HepG2 (cell line): Measurements from ENCODE around the gene PEX11G. TPM values are rescaled to one million over a fixed set of nuclear protein-coding genes. Genes with fewer than 3 reads are reported as not detected.
A peak's percentile ranks its signal among the peaks of the same experiment; 100 is the strongest.

Source experiments
- AGO1 ChIP-seq: fragments of 200-400 bp; formaldehyde crosslinking; IDR thresholded peaks from 2 replicates; pipeline ENCODE4 v1.6.1; 2017; ENCODE audit warnings: mild to moderate bottlenecking, low read depth, low read length, moderate library complexity; ENCODE audit not compliant: poor library complexity, severe bottlenecking
- BCL6 ChIP-seq: IDR thresholded peaks from 2 replicates; pipeline ENCODE4 v1.6.1; 2016; ENCODE audit warnings: missing genetic modification reagents, missing compliant biosample characterization
- HNRNPLL ChIP-seq: fragments of 200-400 bp; formaldehyde crosslinking; IDR thresholded peaks from 2 replicates; pipeline ENCODE4 v1.6.1; 2017; ENCODE audit warnings: mild to moderate bottlenecking, low read depth, low read length; ENCODE audit not compliant: poor library complexity, severe bottlenecking
- HOXA3 ChIP-seq: sonication (generic); formaldehyde crosslinking; IDR thresholded peaks from 2 replicates; pipeline ENCODE4 v1.5.0; 2020; ENCODE audit warnings: missing genetic modification reagents
- KLF16 ChIP-seq, 2 experiments: sonication (generic) in 1 of 2; formaldehyde crosslinking in 1 of 2; IDR thresholded peaks; 2 replicates each; pipeline versions ENCODE4 v1.6.1 to v1.8.0; 2016 to 2023; ENCODE audit warnings: missing genetic modification reagents in 2 of 2, missing compliant biosample characterization in 1 of 2
- MAFG ChIP-seq: sonication (generic); formaldehyde crosslinking; IDR thresholded peaks from 2 replicates; pipeline ENCODE4 v1.5.1; 2020; ENCODE audit warnings: mild to moderate bottlenecking, missing genetic modification reagents
- MXD3 ChIP-seq: IDR thresholded peaks from 2 replicates; pipeline ENCODE4 v1.6.1; 2016; ENCODE audit warnings: mild to moderate bottlenecking, missing biosample characterization, missing genetic modification reagents
- NKX3-1 ChIP-seq: sonication (generic); formaldehyde crosslinking; IDR thresholded peaks from 2 replicates; pipeline ENCODE4 v1.5.0; 2020; ENCODE audit warnings: missing genetic modification reagents
- PHB2 ChIP-seq: fragments of 450-650 bp; IDR thresholded peaks from 2 replicates; pipeline ENCODE4 v1.6.1; 2018; ENCODE audit not compliant: partially characterized antibody
- PRDM15 ChIP-seq: sonication (generic); formaldehyde crosslinking; IDR thresholded peaks from 2 replicates; pipeline ENCODE4 v1.4.0; 2020; ENCODE audit warnings: missing genetic modification reagents
- SETDB1 ChIP-seq: sonication (generic); formaldehyde crosslinking; IDR thresholded peaks from 2 replicates; pipeline ENCODE4 v1.5.1; 2020; ENCODE audit warnings: missing genetic modification reagents, mild to moderate bottlenecking, borderline replicate concordance
- SRY ChIP-seq: sonication (generic); formaldehyde crosslinking; IDR thresholded peaks from 2 replicates; pipeline ENCODE4 v1.8.0; 2022; ENCODE audit warnings: mild to moderate bottlenecking, missing genetic modification reagents
- ZBTB3 ChIP-seq: sonication (generic); formaldehyde crosslinking; IDR thresholded peaks from 2 replicates; pipeline ENCODE4 v1.4.0; 2020; ENCODE audit warnings: low read depth, mild to moderate bottlenecking, moderate library complexity, missing genetic modification reagents, borderline replicate concordance
- ZMAT5 ChIP-seq: sonication (generic); formaldehyde crosslinking; IDR thresholded peaks from 2 replicates; pipeline ENCODE4 v1.5.0; 2020; ENCODE audit warnings: mild to moderate bottlenecking, low read depth, missing genetic modification reagents, borderline replicate concordance
- ZNF124 ChIP-seq: sonication (generic); formaldehyde crosslinking; IDR thresholded peaks from 2 replicates; pipeline ENCODE4 v1.4.0; 2020; ENCODE audit warnings: missing genetic modification reagents
- ZNF232 ChIP-seq: sonication (generic); formaldehyde crosslinking; IDR thresholded peaks from 2 replicates; pipeline ENCODE4 v1.4.0; 2020; ENCODE audit warnings: missing genetic modification reagents, borderline replicate concordance
- ZNF430 ChIP-seq: sonication (generic); formaldehyde crosslinking; IDR thresholded peaks from 2 replicates; pipeline ENCODE4 v1.9.0; 2021; ENCODE audit warnings: mild to moderate bottlenecking, missing genetic modification reagents
- ZNF484 ChIP-seq: sonication (generic); formaldehyde crosslinking; IDR thresholded peaks from 2 replicates; pipeline ENCODE4 v1.5.1; 2020; ENCODE audit warnings: mild to moderate bottlenecking, low read depth, missing genetic modification reagents, borderline replicate concordance
- ZNF557 ChIP-seq: sonication (generic); formaldehyde crosslinking; IDR thresholded peaks from 2 replicates; pipeline ENCODE4 v1.4.0; 2020; ENCODE audit warnings: missing genetic modification reagents
- ZNF564 ChIP-seq: sonication (generic); formaldehyde crosslinking; IDR thresholded peaks from 2 replicates; pipeline ENCODE4 v1.8.1; 2023; ENCODE audit warnings: mild to moderate bottlenecking, missing genetic modification reagents
- ZNF672 ChIP-seq: sonication (generic); formaldehyde crosslinking; IDR thresholded peaks from 2 replicates; pipeline ENCODE4 v1.8.1; 2022; ENCODE audit warnings: missing genetic modification reagents
- polyA plus RNA-seq, 8 experiments: library from polyadenylated mRNA; depleted of rRNA in 3 of 8; stranded (reverse) in 7 of 8; unstranded in 1 of 8; fragments of >200 nt; fragmentation: Illumina TruSeq in 4 of 8; extraction: Trizol in 4 of 8; gene quantifications; 2 replicates each; pipeline versions ENCODE4 v1.2.1 to v1.2.3, GENCODE V29; 2011 to 2016; ENCODE audit warnings: low read depth in 4 of 8, missing spikeins in 1 of 8, mixed read lengths in 1 of 8; ENCODE audit not compliant: insufficient read depth in 1 of 8
- total RNA-seq, 5 experiments: library from RNA; depleted of rRNA; stranded (reverse); fragments of >200 nt; fragmentation: Illumina TruSeq; extraction: Trizol; gene quantifications; 2 replicates each; pipeline ENCODE4 v1.2.3, GENCODE V29; 2016; ENCODE audit warnings: low read depth in 1 of 5
- TF ChIP-seq, protein P1 (sequence below): sonication (generic); formaldehyde crosslinking; IDR thresholded peaks from 2 replicates; pipeline ENCODE4 v1.4.0; 2020; ENCODE audit warnings: mild to moderate bottlenecking, missing genetic modification reagents
- TF ChIP-seq, protein P2 (sequence below): sonication (generic); formaldehyde crosslinking; IDR thresholded peaks from 2 replicates; pipeline ENCODE4 v1.4.0; 2020; ENCODE audit warnings: missing genetic modification reagents; ENCODE audit errors: not compliant biosample characterization
- TF ChIP-seq, protein P3 (sequence below): IDR thresholded peaks from 2 replicates; pipeline ENCODE4 v1.6.1; 2016; ENCODE audit warnings: control low read depth

PEX11G gene
- total and polyA plus RNA-seq, 2 of the 13 experiments (the other 11 are each of a cell fraction or from before 2014, with no cell fraction given) = not detected

DNA sequence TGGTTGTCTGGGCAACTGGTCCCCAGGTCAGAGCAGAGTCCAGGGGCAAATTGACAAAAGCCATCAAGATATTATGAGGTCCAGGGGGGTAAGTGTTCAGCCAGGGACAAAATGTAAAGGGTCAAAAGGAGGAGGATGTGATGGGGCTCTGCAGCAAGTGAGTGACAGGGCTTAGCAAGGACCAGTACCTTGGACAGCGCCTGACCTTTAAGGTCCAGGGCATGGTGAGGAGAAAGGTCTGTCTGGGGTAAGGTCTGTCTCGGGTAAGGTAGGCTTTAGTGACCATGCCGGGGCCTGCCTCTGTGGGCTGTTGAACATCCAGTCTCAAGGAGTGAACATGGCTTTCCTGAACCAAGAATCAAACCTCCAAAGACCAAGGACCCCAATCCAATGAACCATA lies 20.8 kb upstream of the PEX11G start (continued):
- TF ChIP-seq NKX3-1 (CRISPR knock-in tag) (peak; percentile 72; the same call in 1 of the 2 replicates), SRY (CRISPR knock-in tag) (0 out of 2 replicates have a peak, but pooled peaks have one; percentile 27), ZNF672 (CRISPR knock-in tag) (no peak), ZNF124 (CRISPR knock-in tag) (no peak), PHB2 (no peak), ZNF564 (no peak), HOXA3 (CRISPR knock-in tag) (no peak), ZNF557 (CRISPR knock-in tag) (peak; percentile 79; the same call in 1 of the 2 replicates), ZNF232 (CRISPR knock-in tag) (peak; percentile 52; the same call in 1 of the 2 replicates), BCL6 (CRISPR knock-in tag) (no peak), ZBTB3 (CRISPR knock-in tag) (no peak), ZNF430 (CRISPR knock-in tag) (peak; percentile 58; the same call in 1 of the 2 replicates), PRDM15 (CRISPR knock-in tag) (no peak), MAFG (CRISPR knock-in tag) (no peak), AGO1 (no peak), SETDB1 (no peak), KLF16 (CRISPR knock-in tag; IDR thresholded peaks at IDR 0.05) (peak in 1 of 2 experiments; percentile 62; a peak in 1 of 4 replicates), MXD3 (CRISPR knock-in tag) (0 out of 2 replicates have a peak, but pooled peaks have one; percentile 30), ZMAT5 (CRISPR knock-in tag) (no peak), ZNF484 (no peak), HNRNPLL (no peak)
- TF ChIP-seq, protein P1, sequence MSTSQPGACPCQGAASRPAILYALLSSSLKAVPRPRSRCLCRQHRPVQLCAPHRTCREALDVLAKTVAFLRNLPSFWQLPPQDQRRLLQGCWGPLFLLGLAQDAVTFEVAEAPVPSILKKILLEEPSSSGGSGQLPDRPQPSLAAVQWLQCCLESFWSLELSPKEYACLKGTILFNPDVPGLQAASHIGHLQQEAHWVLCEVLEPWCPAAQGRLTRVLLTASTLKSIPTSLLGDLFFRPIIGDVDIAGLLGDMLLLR = 0 out of 2 replicates have a peak, but pooled peaks have one; percentile 28
- TF ChIP-seq, protein P2, sequence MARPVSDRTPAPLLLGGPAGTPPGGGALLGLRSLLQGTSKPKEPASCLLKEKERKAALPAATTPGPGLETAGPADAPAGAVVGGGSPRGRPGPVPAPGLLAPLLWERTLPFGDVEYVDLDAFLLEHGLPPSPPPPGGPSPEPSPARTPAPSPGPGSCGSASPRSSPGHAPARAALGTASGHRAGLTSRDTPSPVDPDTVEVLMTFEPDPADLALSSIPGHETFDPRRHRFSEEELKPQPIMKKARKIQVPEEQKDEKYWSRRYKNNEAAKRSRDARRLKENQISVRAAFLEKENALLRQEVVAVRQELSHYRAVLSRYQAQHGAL (CRISPR knock-in tag) = no peak
- TF ChIP-seq, protein P3, sequence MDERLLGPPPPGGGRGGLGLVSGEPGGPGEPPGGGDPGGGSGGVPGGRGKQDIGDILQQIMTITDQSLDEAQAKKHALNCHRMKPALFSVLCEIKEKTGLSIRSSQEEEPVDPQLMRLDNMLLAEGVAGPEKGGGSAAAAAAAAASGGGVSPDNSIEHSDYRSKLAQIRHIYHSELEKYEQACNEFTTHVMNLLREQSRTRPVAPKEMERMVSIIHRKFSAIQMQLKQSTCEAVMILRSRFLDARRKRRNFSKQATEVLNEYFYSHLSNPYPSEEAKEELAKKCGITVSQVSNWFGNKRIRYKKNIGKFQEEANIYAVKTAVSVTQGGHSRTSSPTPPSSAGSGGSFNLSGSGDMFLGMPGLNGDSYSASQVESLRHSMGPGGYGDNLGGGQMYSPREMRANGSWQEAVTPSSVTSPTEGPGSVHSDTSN = peak; percentile 71
